Measurements from ENCODE around the gene PTBP3. TPM values are rescaled to one million over a fixed set of nuclear protein-coding genes. Genes with fewer than 3 reads are reported as not detected.

Gene PTBP3
- total RNA-seq, 6 experiments from 2014 or later: 31.1 to 52.5 (median 39.7) TPM

DNA sequence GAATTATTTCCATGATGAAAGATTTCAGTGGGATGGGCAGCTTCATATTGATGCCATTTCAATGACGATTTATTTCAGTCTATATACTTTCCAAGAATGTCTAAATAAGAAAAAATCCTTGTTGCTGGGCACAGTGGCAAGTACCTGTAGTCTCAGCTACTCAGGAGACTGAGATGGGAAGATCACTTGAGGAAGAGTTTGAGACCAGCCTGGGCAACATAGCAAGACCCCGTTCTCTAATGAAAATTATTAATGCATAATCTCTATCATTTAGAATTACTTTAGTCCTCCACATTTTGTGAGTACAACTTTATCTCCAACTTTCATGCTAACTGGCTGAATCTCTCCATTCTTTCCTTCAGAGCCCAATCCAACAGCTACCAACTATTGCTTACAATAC lies 52.5 kb downstream of the PTBP3 start:
- Mint-ChIP-seq H3K4me1 (ENCODE audit: low read depth) (no peaks in the 10 kb centered on the region), H3K4me3 (no peak overlapping the region), H3K9me3 (peaks cover 22% of the 10 kb centered on the region), H3K27ac (no peak overlapping the region; the same call in 1 of the 2 replicates), H3K27me3 (ENCODE audit: insufficient read depth) (0 out of 2 replicates have a peak, but pooled peaks cover 4% of the 10 kb centered on the region), H3K36me3 (ENCODE audit: low read depth) (peaks cover 32% of the 10 kb centered on the region)
- DNase-seq: no peak
- TF ChIP-seq CTCF (IDR thresholded peaks at IDR 0.05): no peak

- H3K4me1 Mint-ChIP-seq (ENCODE audit: low read depth): 0 out of 2 replicates have a peak, but pooled peaks cover 2% of the 10 kb centered on the region
These were observed 53.9 kb downstream of the PTBP3 start for GRCh38 chr9:112279501-112279900.

GRCh38 chr9:112278152-112278551 lies 55.3 kb downstream of the PTBP3 start:
- Mint-ChIP-seq H3K36me3 (ENCODE audit: low read depth) (peaks cover 5% of the 10 kb centered on the region), H3K9me3 (peaks cover under 1% of the 10 kb centered on the region), H3K4me3 (no peak overlapping the region), H3K27ac (no peak overlapping the region), H3K4me1 (ENCODE audit: low read depth) (peaks cover 12% of the 10 kb centered on the region), H3K27me3 (ENCODE audit: insufficient read depth) (0 out of 2 replicates have a peak, but pooled peaks cover 2% of the 10 kb centered on the region)
- no peak for DNase-seq
- TF ChIP-seq CTCF (IDR thresholded peaks at IDR 0.05): no peak

More at GRCh38 chr9:112279501-112279900, 53.9 kb downstream of the PTBP3 start:
- Mint-ChIP-seq H3K27me3 (ENCODE audit: insufficient read depth) (0 out of 2 replicates have a peak, but pooled peaks cover 2% of the 10 kb centered on the region), H3K9me3 (peaks cover 14% of the 10 kb centered on the region), H3K36me3 (ENCODE audit: low read depth) (peaks cover 18% of the 10 kb centered on the region), H3K27ac (no peak overlapping the region), H3K4me3 (no peak overlapping the region)
- no peak for TF ChIP-seq CTCF (IDR thresholded peaks at IDR 0.05)
- DNase-seq: no peak

- Mint-ChIP-seq H3K9me3 (no peaks in the 10 kb centered on the region), H3K27me3 (ENCODE audit: insufficient read depth) (0 out of 2 replicates have a peak, but pooled peaks cover 2% of the 10 kb centered on the region), H3K27ac (no peak overlapping the region), H3K4me1 (ENCODE audit: low read depth) (peaks cover 21% of the 10 kb centered on the region), H3K4me3 (no peak overlapping the region), H3K36me3 (ENCODE audit: low read depth) (no peaks in the 10 kb centered on the region; the same call in 1 of the 2 replicates)
- TF ChIP-seq CTCF (IDR thresholded peaks at IDR 0.05): no peak
- no peak for DNase-seq
These were observed 58.8 kb downstream of the PTBP3 start for GRCh38 chr9:112274600-112274999.

GRCh38 chr9:112273876-112274275 lies 59.5 kb downstream of the PTBP3 start:
- no peak for DNase-seq
- H3K27ac Mint-ChIP-seq: peak overlapping the region; percentile 19; the same call in 1 of the 2 replicates
- TF ChIP-seq CTCF (IDR thresholded peaks at IDR 0.05): no peak
- no peaks in the 10 kb centered on the region for H3K9me3 Mint-ChIP-seq
- no peak overlapping the region for H3K4me3 Mint-ChIP-seq
- H3K27me3 Mint-ChIP-seq (ENCODE audit: insufficient read depth): no peaks in the 10 kb centered on the region
- H3K4me1 Mint-ChIP-seq (ENCODE audit: low read depth): peaks cover 21% of the 10 kb centered on the region
- H3K36me3 Mint-ChIP-seq (ENCODE audit: low read depth): no peaks in the 10 kb centered on the region; the same call in 1 of the 2 replicates
